GM19099 (cell line): ENCODE results near the gene ST6GAL2.

Experiments
- POLR2A ChIP-seq: IDR thresholded peaks from 3 replicates; pipeline ENCODE4 v1.6.1; 2011; ENCODE audit warnings: low read depth; ENCODE audit not compliant: insufficient read length; ENCODE audit errors: extremely low read depth

ST6GAL2 gene

GRCh38 chr2:106812383-106812782 is 73.6 kb downstream of the ST6GAL2 start:
- TF ChIP-seq POLR2A, result no peak

- TF ChIP-seq POLR2A, result no peak
These were observed 80.3 kb downstream of the ST6GAL2 start for GRCh38 chr2:106805716-106806115.

GRCh38 chr2:106804161-106804560 is 81.8 kb downstream of the ST6GAL2 start:
- TF ChIP-seq POLR2A, result no peak

GRCh38 chr2:106800976-106801655 is 84.9 kb downstream of the ST6GAL2 start:
- no peak for TF ChIP-seq POLR2A

GRCh38 chr2:106800180-106800579 is 85.8 kb downstream of the ST6GAL2 start:
- TF ChIP-seq POLR2A, result no peak

- no peak for TF ChIP-seq POLR2A
These were observed 87.0 kb downstream of the ST6GAL2 start for GRCh38 chr2:106798826-106799552.

GRCh38 chr2:106797494-106797893 is 88.5 kb downstream of the ST6GAL2 start:
- TF ChIP-seq POLR2A, result no peak

- no peak for TF ChIP-seq POLR2A
These were observed 93.3 kb downstream of the ST6GAL2 start for GRCh38 chr2:106792671-106793070.

- TF ChIP-seq POLR2A, result no peak
These were observed 96.8 kb downstream of the ST6GAL2 start for GRCh38 chr2:106789185-106789584.

GRCh38 chr2:106782681-106783080 is 103.3 kb downstream of the ST6GAL2 start:
- no peak for TF ChIP-seq POLR2A

- TF ChIP-seq POLR2A, result no peak
These were observed 104.8 kb downstream of the ST6GAL2 start for GRCh38 chr2:106781196-106781595.

- TF ChIP-seq POLR2A, result no peak
These were observed 114.2 kb downstream of the ST6GAL2 start for GRCh38 chr2:106771811-106772210.

- no peak for TF ChIP-seq POLR2A
These were observed 115.0 kb downstream of the ST6GAL2 start for GRCh38 chr2:106770986-106771385.

- no peak for TF ChIP-seq POLR2A
These were observed 121.4 kb downstream of the ST6GAL2 start for GRCh38 chr2:106764614-106765013.

GRCh38 chr2:106759966-106760365 is 126.0 kb downstream of the ST6GAL2 start:
- no peak for TF ChIP-seq POLR2A

GRCh38 chr2:106758901-106759497 is 127.0 kb downstream of the ST6GAL2 start:
- TF ChIP-seq POLR2A, result no peak
